H1 (cell line): ENCODE data around the gene ADAM22. TPM values are rescaled to one million over a fixed set of nuclear protein-coding genes. Genes with fewer than 3 reads are reported as not detected.

Source experiments
- CTCF ChIA-PET: fragments of 300-600 bp; sonication (Branson Sonifier 250); formaldehyde crosslinking; loops from one replicate; lab custom pipeline; 2021; ENCODE audit not compliant: partially characterized antibody; lab: Charles Lee
- POLR2A ChIA-PET: fragments of 300-600 bp; sonication (Branson Sonifier 250); formaldehyde crosslinking; loops from one replicate; lab custom pipeline; 2021; ENCODE audit warnings: inconsistent platforms; ENCODE audit not compliant: partially characterized antibody; lab: Charles Lee
- DNase-seq, 2 experiments: peaks; one replicate each; pipeline versions ENCODE4 v3.0.0 to v3.0.0-alpha.2; 2010 to 2022; ENCODE audit warnings: low spot score in 2 of 2, low read depth in 1 of 2, mixed read lengths in 1 of 2
- FAIRE-seq: peaks from 2 replicates; lab custom pipeline; 2011; peaks lifted over from hg19 to GRCh38; lab: Jason Lieb, UNC
- H2AFZ ChIP-seq: 2 replicates; pipeline ENCODE4 v1.8.1; 2012; ENCODE audit warnings: low read length, inconsistent platforms
- H2AK5ac ChIP-seq: 2 replicates; pipeline ENCODE4 v1.6.1; 2013; ENCODE audit warnings: low read depth, low read length
- H2BK120ac ChIP-seq: replicated peaks from 2 replicates; pipeline ENCODE3; 2013; ENCODE audit warnings: low read depth, low read length, inconsistent platforms
- H2BK12ac ChIP-seq: 2 replicates; pipeline ENCODE4 v1.6.1; 2013; ENCODE audit warnings: low read depth, low read length
- H2BK15ac ChIP-seq: 2 replicates; pipeline ENCODE4 v1.6.1; 2013; ENCODE audit warnings: low read length
- H2BK20ac ChIP-seq: 2 replicates; pipeline ENCODE4 v1.6.1; 2013; ENCODE audit warnings: low read length
- H2BK5ac ChIP-seq: 2 replicates; pipeline ENCODE4 v1.6.1; 2013; ENCODE audit warnings: low read depth, low read length
- H3K14ac ChIP-seq: 2 replicates; pipeline ENCODE4 v1.6.1; 2013; ENCODE audit warnings: inconsistent platforms; ENCODE audit not compliant: insufficient read length
- H3K18ac ChIP-seq: 2 replicates; pipeline ENCODE4 v1.6.1; 2013; ENCODE audit warnings: low read length; ENCODE audit errors: extremely low read depth
- H3K23ac ChIP-seq: 2 replicates; pipeline ENCODE4 v1.6.1; 2013; ENCODE audit warnings: inconsistent platforms; ENCODE audit not compliant: insufficient read length
- H3K23me2 ChIP-seq: 2 replicates; pipeline ENCODE4 v1.6.1; 2013; ENCODE audit warnings: low read depth, low read length
- H3K27ac ChIP-seq: 2 replicates; pipeline ENCODE4 v1.6.1; 2011; ENCODE audit warnings: low read depth, low read length, inconsistent platforms
- H3K27me3 ChIP-seq, 4 experiments: replicated peaks in 1 of 4; 1 replicate in 1 of 4; 2 replicates in 3 of 4; pipeline versions ENCODE4 v1.6.1 to v1.8.1; 2011 to 2013; ENCODE audit warnings: low read length in 3 of 4, mild to moderate bottlenecking in 3 of 4, inconsistent platforms in 2 of 4, mixed read lengths in 2 of 4, moderate library complexity in 1 of 4; ENCODE audit not compliant: control insufficient read depth in 3 of 4, insufficient read depth in 3 of 4; ENCODE audit errors: extremely low read depth in 1 of 4
- H3K36me3 ChIP-seq, 4 experiments: 2 replicates each; pipeline versions ENCODE4 v1.6.1 to v1.8.1; 2011 to 2013; ENCODE audit warnings: mild to moderate bottlenecking in 4 of 4, low read length in 3 of 4, moderate library complexity in 2 of 4, control low read depth in 1 of 4, inconsistent platforms in 1 of 4; ENCODE audit not compliant: insufficient read depth in 4 of 4, control insufficient read depth in 2 of 4
- H3K4ac ChIP-seq: replicated peaks from 2 replicates; pipeline ENCODE3; 2013; ENCODE audit warnings: low read length, low read depth, mixed read lengths, inconsistent platforms; ENCODE audit not compliant: insufficient read length
- H3K4me1 ChIP-seq, 4 experiments: replicated peaks in 1 of 4; 1 replicate in 1 of 4; 2 replicates in 3 of 4; pipeline versions ENCODE4 v1.6.1 to v1.8.1; 2011 to 2013; ENCODE audit warnings: low read length in 3 of 4, inconsistent platforms in 2 of 4, mixed read lengths in 1 of 4; ENCODE audit not compliant: insufficient read depth in 4 of 4, control insufficient read depth in 3 of 4
- H3K4me2 ChIP-seq, 2 experiments: 2 replicates each; pipeline versions ENCODE4 v1.6.1 to v1.8.1; 2011 to 2013; ENCODE audit warnings: low read depth in 2 of 2, low read length in 2 of 2, control low read depth in 1 of 2, inconsistent platforms in 1 of 2, mild to moderate bottlenecking in 1 of 2; ENCODE audit not compliant: insufficient read depth in 1 of 2
- H3K4me3 ChIP-seq, 4 experiments: fragments of 200-600, 300-600 bp in 1 of 4; sonication (generic), shearing (Covaris generic), sonication (Bioruptor Twin) in 1 of 4; 2 replicates each; pipeline versions ENCODE4 v1.5.1 to v1.8.1; 2011 to 2016; ENCODE audit warnings: low read length in 4 of 4, low read depth in 3 of 4, control low read depth in 2 of 4, inconsistent platforms in 2 of 4, mild to moderate bottlenecking in 2 of 4, mixed read lengths in 1 of 4, moderate library complexity in 1 of 4; ENCODE audit not compliant: insufficient read depth in 2 of 4; ENCODE audit errors: extremely low read depth in 1 of 4
- H3K56ac ChIP-seq: replicated peaks from 2 replicates; pipeline ENCODE3; 2013; ENCODE audit warnings: low read depth, mild to moderate bottlenecking, mixed read lengths, low read length, inconsistent platforms; ENCODE audit not compliant: insufficient read length
- H3K79me1 ChIP-seq: 2 replicates; pipeline ENCODE4 v1.6.1; 2013; ENCODE audit warnings: low read depth, low read length, control low read depth
- H3K79me2 ChIP-seq, 2 experiments: 2 replicates each; pipeline versions ENCODE4 v1.6.1 to v1.8.1; 2012 to 2013; ENCODE audit warnings: low read length in 2 of 2, mild to moderate bottlenecking in 2 of 2, inconsistent platforms in 1 of 2; ENCODE audit not compliant: insufficient read depth in 2 of 2, control insufficient read depth in 1 of 2
- H3K9ac ChIP-seq, 4 experiments: replicated peaks in 1 of 4; 1 replicate in 1 of 4; 2 replicates in 3 of 4; pipeline versions ENCODE4 v1.6.1 to v1.8.1; 2011 to 2013; ENCODE audit warnings: low read depth in 3 of 4, low read length in 3 of 4, control low read depth in 2 of 4, mild to moderate bottlenecking in 2 of 4, moderate library complexity in 2 of 4, inconsistent platforms in 1 of 4; ENCODE audit errors: extremely low read depth in 1 of 4
- H3K9me3 ChIP-seq, 2 experiments: 2 replicates each; pipeline versions ENCODE4 v1.6.1 to v1.8.1; 2012 to 2013; ENCODE audit warnings: mild to moderate bottlenecking in 2 of 2, moderate library complexity in 2 of 2, control low read depth in 1 of 2, inconsistent platforms in 1 of 2, low read depth in 1 of 2, low read length in 1 of 2, mixed read lengths in 1 of 2; ENCODE audit not compliant: insufficient read depth in 2 of 2
- H4K20me1 ChIP-seq, 2 experiments: replicated peaks in 1 of 2; 2 replicates each; pipeline versions ENCODE3 to v1.8.1; 2011 to 2013; ENCODE audit warnings: inconsistent platforms in 2 of 2, low read length in 2 of 2, mild to moderate bottlenecking in 1 of 2; ENCODE audit not compliant: insufficient read depth in 2 of 2, control insufficient read depth in 1 of 2
- H4K5ac ChIP-seq: 2 replicates; pipeline ENCODE4 v1.6.1; 2013; ENCODE audit warnings: low read length, low read depth, mixed read lengths, inconsistent platforms; ENCODE audit not compliant: insufficient read length
- H4K8ac ChIP-seq: 2 replicates; pipeline ENCODE4 v1.8.0; 2013; ENCODE audit warnings: mild to moderate bottlenecking, moderate library complexity, low read length, inconsistent platforms; ENCODE audit not compliant: insufficient read depth; ENCODE audit errors: extremely low read depth
- H4K91ac ChIP-seq: replicated peaks from 2 replicates; pipeline ENCODE3; 2013; ENCODE audit warnings: low read length, mixed read lengths, inconsistent platforms; ENCODE audit not compliant: insufficient read length
- CEBPB ChIP-seq: IDR thresholded peaks from 2 replicates; pipeline ENCODE4 v1.6.1; 2012; ENCODE audit warnings: low read depth, low read length
- CHD1 ChIP-seq: IDR thresholded peaks from 2 replicates; pipeline ENCODE4 v1.6.1; 2012; ENCODE audit warnings: low read depth, low read length, improper control_type of control experiment
- GTF2F1 ChIP-seq: IDR thresholded peaks from 2 replicates; pipeline ENCODE4 v1.6.1; 2012; ENCODE audit warnings: low read depth, low read length, improper control_type of control experiment, borderline replicate concordance
- POLR2A ChIP-seq, 2 experiments: IDR thresholded peaks; 1 replicate in 1 of 2; 2 replicates in 1 of 2; pipeline ENCODE4 v1.6.1; 2011; ENCODE audit warnings: low read depth in 2 of 2, low read length in 2 of 2, mild to moderate bottlenecking in 2 of 2; ENCODE audit errors: control extremely low read depth in 1 of 2
- POU5F1 ChIP-seq: IDR thresholded peaks from 2 replicates; pipeline ENCODE4 v1.6.1; 2011; ENCODE audit warnings: low read depth, mild to moderate bottlenecking, low read length, moderate library complexity
- polyA plus RNA-seq, 7 experiments: library from polyadenylated mRNA; depleted of rRNA in 3 of 7; stranded (reverse) in 5 of 7; unstranded in 2 of 7; fragments of >200 nt in 5 of 7; fragments of 200-250 nt in 2 of 7; gene quantifications; 1 replicate in 5 of 7; 2 replicates in 1 of 7; 4 replicates in 1 of 7; pipeline versions ENCODE4 v1.2.1 to v1.2.3, GENCODE V29; 2011 to 2013; ENCODE audit warnings: missing spikeins in 2 of 7, mixed read lengths in 2 of 7
- total RNA-seq: library from RNA; stranded (reverse); fragmentation: NEBNext Ultra II Directional; extraction: Animal tissue kit (Norgen Biotek cat#: 25700); gene quantifications from 2 replicates; pipeline ENCODE4 v1.2.1, GENCODE V29; 2021

The ADAM22 gene
- total and polyA plus RNA-seq, 2 of the 8 experiments (the other 6 are each of a cell fraction or from before 2014, with no cell fraction given) = 4.6 to 21.4 TPM

- DNase-seq = no peak
- POLR2A ChIA-PET = no interaction called here
Measured at GRCh38 chr7:88233828-88234227, 299.8 kb downstream of the ADAM22 start.

More at GRCh38 chr7:88233828-88234227, 299.8 kb downstream of the ADAM22 start:
- H3K4me2 ChIP-seq = no peak overlapping the region
- no peaks in the 10 kb centered on the region for H3K27me3 ChIP-seq
- no peak overlapping the region for H3K23ac ChIP-seq
- no peak overlapping the region for H4K8ac ChIP-seq
- no peak for TF ChIP-seq GTF2F1
- TF ChIP-seq POLR2A (IDR thresholded peaks at IDR 0.05; ENCODE audit: control extremely low read depth in 1 of 2, low read depth in 2 of 2, low read length in 2 of 2) = no peak
- no peak for TF ChIP-seq POU5F1
- no peak for TF ChIP-seq CHD1
- 0 out of 2 replicates have a peak, but pooled peaks have one; percentile 22 for TF ChIP-seq CEBPB
- no peak overlapping the region for H3K56ac ChIP-seq
- H2AK5ac ChIP-seq = no peak overlapping the region
- no peaks in the 10 kb centered on the region for H3K4me1 ChIP-seq
- no peaks in the 10 kb centered on the region for H3K9me3 ChIP-seq
- H4K20me1 ChIP-seq = no peaks in the 10 kb centered on the region
- CTCF ChIA-PET = interaction anchor here (1.3 kb wide), 1 partner anchor 13 kb away, joined by 3 read pairs; no protein-coding TSS in a partner anchor
- H3K9ac ChIP-seq = no peak overlapping the region
- no peak overlapping the region for H2BK5ac ChIP-seq
- no peak overlapping the region for H3K14ac ChIP-seq
- no peaks in the 10 kb centered on the region for H3K36me3 ChIP-seq
- no peak overlapping the region for H3K27ac ChIP-seq
- H3K4ac ChIP-seq = no peak overlapping the region
- H3K23me2 ChIP-seq = peaks cover 3% of the 10 kb centered on the region; the same call in 1 of the 2 replicates
- H3K4me3 ChIP-seq = no peak overlapping the region
- H3K79me2 ChIP-seq = no peaks in the 10 kb centered on the region
- H3K18ac ChIP-seq = no peak overlapping the region
- no peak overlapping the region for H2AFZ ChIP-seq
- H4K5ac ChIP-seq = no peak overlapping the region
- H2BK15ac ChIP-seq = no peak overlapping the region
- no peak overlapping the region for H2BK20ac ChIP-seq
- H2BK120ac ChIP-seq = no peak overlapping the region
- FAIRE-seq = no peak
- H4K91ac ChIP-seq = no peak overlapping the region
- no peaks in the 10 kb centered on the region for H3K79me1 ChIP-seq
- H2BK12ac ChIP-seq = no peak overlapping the region
